HG03097 (cell line): ENCODE data around the gene PAK5.
A peak's percentile ranks its signal among the peaks of the same experiment; 100 is the strongest.

ENCODE experiments used
- ATAC-seq: cut with Tn5 transposase; IDR thresholded peaks from one replicate; pipeline ENCODE4 v1.9.1; 2021; ENCODE audit not compliant: unreplicated experiment, low FRiP score

Gene PAK5

DNA sequence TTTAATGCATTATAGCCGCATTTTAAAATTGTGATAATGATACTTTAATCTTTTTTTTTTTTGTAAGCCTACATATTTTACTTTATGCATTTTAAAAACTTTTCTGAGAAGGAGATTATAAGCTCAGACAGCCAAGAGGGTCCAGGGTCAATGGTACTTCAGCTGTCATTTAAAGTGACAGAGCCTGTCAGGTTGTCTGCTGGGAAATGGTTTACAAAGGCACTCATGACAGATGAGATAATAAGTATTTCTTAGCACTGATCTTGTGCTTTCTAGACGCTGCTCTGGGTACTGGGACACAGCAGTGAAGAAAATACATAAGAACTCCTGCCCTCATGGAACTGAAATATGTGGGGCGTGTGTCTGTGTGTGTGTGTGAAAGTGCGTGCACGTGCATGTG lies 304.9 kb downstream of the PAK5 start:
- no peak for ATAC-seq

GRCh38 chr20:9532069-9532838 lies 306.6 kb downstream of the PAK5 start:
- no peak for ATAC-seq

DNA sequence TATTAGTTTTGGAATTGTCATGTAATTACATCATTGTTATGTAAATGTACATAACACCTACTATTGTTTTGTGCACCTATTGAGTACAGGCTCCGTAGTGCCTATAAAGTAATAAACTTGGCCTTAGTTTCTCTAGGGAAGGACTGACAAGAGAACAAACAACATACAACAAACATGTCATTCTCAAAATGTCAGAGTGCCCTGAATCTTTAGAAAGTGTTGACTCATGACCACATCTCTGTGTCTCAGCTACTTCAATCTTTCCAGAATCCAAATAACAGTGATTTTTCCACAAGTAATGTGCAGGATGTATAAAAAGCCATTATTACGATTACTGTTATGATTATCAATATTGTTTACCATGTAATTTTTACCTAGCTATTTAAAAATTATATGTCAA lies 307.3 kb downstream of the PAK5 start:
- no peak for ATAC-seq

DNA sequence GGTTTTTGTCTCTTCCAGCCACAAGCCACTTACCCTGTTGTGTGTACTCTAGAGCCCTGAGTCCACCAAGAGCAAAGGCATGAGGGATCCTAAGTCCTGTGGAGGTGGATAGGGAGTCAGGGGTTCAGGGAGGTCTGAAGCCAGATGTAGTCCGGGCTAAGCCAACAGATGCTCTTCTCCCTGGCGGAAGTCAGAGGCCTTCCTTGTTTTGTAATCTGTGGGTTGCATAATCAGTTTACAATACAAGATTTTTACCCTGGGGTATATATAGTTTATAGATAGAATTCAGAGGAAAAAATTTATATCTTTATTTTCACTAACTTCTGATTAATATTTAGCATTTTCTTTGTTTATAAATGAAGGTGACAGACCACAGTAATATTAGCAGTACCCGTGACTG lies 315.2 kb downstream of the PAK5 start:
- no peak for ATAC-seq

GRCh38 chr20:9520086-9520485 lies 318.8 kb downstream of the PAK5 start:
- no peak for ATAC-seq

GRCh38 chr20:9518576-9519175 lies 320.2 kb downstream of the PAK5 start:
- no peak for ATAC-seq

DNA sequence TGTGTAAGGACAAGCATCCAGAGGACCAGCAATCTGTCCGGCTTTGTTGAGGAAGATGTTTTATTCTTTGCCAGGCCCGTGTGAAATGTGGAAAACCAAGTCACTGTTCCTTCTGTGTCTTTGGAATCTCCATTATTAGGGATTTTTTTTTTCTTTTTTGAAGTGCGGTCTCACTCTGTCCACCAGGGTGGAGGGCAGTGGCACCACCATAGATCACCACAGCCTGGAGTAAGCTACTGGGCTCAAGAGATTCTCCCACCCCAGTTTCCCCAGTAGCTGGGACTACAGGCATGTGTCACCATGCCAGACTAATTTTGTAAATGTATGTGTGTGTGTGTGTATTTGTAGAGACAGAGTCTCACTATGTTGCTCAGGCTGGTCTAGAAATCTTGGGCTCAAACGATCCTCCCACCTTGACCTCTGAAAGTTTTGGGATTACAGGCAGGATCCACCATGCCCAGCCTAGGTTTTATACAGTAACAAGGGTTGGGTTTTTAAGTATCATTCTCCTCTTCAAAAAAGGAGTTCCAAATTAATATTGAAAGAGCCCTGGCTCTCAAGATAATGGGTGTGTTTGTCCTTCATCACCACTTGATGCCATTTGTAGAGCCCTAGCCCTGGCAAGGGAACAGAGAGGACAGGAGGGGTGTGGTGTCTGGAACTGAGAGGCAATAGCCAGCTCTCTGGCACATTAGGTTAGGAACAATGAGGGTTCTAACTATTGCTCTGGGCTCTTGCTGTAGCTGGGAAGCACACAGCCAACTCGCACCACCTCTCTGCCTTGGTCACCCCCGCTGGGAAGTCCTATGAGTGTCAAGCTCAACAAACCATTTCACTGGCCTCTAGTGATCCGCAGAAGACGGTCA lies 321.3 kb downstream of the PAK5 start:
- no peak for ATAC-seq

DNA sequence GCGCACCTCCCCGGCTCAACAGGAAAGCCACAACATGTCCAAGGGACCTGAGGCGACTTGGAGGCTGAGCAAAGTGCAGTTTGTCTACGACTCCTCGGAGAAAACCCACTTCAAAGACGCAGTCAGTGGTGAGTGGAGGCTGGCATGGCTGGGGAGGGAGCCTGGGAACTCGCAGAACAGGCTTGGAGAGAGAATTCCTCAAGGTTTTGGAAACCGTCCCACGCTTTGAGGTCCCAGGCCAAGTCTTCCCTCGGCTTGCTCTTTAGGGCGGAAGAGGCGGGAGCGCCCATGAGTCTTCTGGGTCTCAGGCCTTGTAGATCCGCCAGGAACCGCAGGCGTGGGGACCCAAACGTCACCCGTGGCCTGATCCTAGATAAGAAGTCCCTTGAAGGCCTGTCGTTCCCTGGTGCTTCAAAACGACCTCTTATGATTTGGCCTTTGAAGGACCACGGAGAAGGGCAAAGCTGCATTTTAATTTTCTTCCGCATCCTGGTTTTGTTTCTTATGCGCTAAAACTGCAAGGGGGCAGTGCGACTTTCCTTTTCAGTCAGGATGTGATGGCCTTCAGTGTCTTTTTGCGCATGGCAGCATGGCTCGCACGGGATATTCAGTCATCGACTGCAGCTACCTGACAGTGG lies 322.5 kb downstream of the PAK5 start:
- ATAC-seq = no peak

- ATAC-seq = no peak
Observed at GRCh38 chr20:9515741-9516233, 323.1 kb downstream of the PAK5 start.

DNA sequence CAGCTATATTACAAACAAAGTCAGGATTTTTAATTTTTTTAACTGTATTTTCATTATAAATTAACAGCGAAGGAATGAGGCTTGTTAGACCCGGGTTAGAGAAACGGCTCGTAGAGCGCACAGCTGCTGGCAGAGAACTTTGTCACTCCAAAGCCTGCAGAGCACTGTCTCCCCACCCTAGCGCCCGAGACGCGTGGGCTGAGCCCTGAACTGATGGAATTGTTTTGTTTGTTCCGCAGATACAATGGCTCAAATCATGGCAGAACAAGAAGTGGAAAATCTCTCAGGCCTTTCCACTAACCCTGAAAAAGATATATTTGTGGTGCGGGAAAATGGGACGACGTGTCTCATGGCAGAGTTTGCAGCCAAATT lies 323.7 kb downstream of the PAK5 start:
- ATAC-seq = no peak

- no peak for ATAC-seq
Observed at GRCh38 chr20:9514461-9515213, 324.2 kb downstream of the PAK5 start, which contains the start of gene LAMP5. Gene LAMP5 (plus strand): TSS chr20:9514590. CDS start chr20:9514853, 263 bp downstream.

DNA sequence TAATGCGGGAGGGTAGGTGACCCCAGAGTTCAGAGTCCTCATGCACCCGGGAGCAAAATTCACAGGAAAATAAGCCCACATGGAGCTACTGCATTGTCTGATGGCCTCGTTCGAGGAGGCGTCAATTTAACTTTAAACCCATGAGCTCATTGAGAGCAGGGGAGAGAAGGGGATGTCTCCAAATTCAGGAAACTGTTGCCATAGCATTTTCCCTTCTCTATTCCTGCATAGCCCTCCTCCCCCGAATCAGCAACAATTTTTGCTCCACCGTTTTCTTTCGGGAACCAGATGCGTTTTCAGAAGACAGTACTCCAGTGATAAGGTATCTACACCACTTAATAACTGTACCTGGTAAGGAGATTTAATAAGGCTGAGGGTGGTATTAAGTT lies 324.8 kb downstream of the PAK5 start:
- ATAC-seq = no peak

DNA sequence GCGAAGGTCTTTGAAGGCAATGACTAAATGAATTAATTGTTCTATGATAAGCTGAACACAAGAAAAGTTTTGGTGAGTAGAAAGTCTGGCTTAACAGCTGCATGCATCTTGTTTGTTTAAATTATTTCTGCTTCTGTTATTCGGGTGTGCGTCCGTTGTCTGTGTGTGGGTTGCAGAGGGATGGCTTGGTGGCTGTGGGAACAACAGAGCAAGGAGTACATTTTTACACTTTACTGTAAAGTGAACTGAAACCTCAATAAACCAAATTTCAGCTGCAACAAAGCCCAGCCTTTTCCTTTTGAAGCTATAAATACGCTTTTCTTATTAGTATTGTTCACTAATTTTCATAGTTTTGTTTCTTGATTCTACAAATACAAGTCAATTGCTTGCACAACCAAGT lies 328.0 kb downstream of the PAK5 start:
- ATAC-seq = peak; percentile 46

- ATAC-seq = no peak
Observed at GRCh38 chr20:9509246-9509645, 329.6 kb downstream of the PAK5 start.

DNA sequence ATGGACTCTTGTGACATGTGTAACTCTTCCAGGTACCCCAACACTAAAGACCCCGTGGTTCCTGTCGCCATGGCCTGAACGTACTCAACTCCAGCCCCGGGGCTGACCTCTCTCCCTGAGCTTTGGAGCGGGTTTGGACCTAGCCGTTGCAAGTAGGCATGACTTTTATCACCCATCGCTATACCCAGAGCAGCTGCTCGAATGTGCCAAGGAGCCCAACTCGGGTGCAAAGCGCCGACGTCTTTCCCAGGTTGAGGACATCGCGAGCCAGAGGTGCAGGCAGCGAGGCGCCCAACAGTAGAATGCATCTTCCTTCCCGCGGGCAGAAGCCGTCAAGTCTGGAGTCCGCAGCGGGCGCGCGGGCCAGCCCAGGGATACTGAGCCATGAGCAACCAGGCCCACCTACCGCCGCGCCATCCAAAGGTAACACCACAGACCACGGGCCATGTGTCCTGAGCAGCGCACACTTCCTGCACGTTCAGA lies 330.1 kb downstream of the PAK5 start:
- ATAC-seq = no peak

GRCh38 chr20:9508240-9508661 lies 330.6 kb downstream of the PAK5 start:
- ATAC-seq = no peak

DNA sequence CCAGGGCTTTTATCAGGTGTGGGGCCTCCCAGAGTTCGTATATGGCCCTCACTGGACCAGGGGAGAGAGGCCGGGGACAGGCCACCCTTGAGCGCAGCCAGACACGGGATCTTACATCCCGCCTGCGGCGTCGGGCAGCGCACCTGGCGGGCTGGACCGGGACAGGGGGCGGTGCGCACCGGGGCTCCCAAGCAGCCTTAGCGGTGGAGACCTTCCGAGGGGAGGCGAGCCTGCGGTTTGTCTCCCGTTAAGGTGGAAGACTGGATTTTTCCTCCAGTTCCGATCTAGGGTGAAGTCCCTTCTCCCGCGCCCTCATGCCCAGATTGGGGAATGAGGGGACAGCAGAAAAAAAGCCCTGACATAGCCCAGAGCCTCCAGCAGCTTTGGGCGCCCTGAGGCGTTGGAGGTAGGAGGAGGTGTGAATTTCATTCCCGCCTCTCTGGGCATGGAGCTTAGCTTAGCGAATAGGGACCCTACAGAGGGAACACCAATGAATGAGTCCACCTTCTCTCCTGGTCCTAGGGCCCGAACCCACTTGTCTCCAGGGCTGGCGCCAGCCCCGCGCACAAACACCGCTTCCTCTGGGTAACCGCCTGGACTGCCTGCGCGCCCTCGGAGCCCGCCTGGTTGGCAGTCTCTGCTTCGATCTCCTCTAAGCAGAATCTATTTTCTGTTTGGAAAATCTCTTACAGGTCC lies 331.2 kb downstream of the PAK5 start:
- ATAC-seq = no peak

- ATAC-seq = no peak
Observed at GRCh38 chr20:9506964-9507369, 331.9 kb downstream of the PAK5 start.

DNA sequence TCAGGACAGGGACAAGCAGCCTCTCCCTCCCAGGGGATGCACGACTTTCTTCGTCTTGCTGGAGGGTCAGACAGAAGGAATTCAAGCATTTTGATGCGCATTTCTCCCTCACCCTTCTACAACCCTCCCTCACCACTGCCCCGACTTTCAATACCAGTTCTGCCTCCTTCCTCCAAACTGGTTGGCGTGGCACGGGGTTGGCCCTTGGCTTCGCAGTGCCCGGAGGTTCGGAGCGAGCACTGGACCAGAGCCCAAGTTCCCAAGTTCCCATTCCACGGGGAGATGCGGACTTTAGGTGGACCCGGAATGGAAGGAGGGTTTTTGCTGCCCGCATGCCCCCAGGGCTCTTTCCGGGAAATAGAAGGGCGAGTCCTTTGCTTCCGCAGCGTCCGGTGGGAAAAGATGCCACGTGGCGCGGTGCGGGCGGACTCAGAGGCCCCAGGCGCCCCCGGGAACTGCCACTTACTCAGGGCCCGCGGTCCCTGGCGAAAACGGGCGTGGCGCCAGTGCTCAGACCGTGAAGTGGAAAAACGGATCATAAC lies 332.5 kb downstream of the PAK5 start:
- ATAC-seq = no peak
